Activated CD8-positive, alpha-beta memory T cell treated with anti-CD3 and anti-CD28 coated beads, Interleukin-2, amount 10 ng/mL, durations not matched to agents 7 days and 5 days (primary cell): Measurements from ENCODE around the gene CNGB1. TPM values are rescaled to one million over a fixed set of nuclear protein-coding genes. Genes with fewer than 3 reads are reported as not detected.
"Not testable (repeated sequence)": the region's sequence is repeated elsewhere in the genome, so short reads cannot be mapped to it uniquely, and the experiment has no call there.

ENCODE experiments used
- ATAC-seq: fragments of 150-1000 bp; cut with Tn5 transposase; one replicate; pipeline ENCODE4 v1.10.0; 2021; ENCODE audit warnings: moderate library complexity
- CTCF ChIA-PET: fragments of 350-600 bp; sonication (Branson Sonifier 250); formaldehyde crosslinking; loops from one replicate; lab custom pipeline; 2021; ENCODE audit warnings: antibody characterized with exemption; lab: Charles Lee
- DNase-seq: peaks from one replicate; pipeline ENCODE4 v3.0.0-alpha.2; 2020
- H3K27ac Mint-ChIP-seq: one replicate; pipeline ENCODE4 v1.8.0; 2021; ENCODE audit warnings: mild to moderate bottlenecking, mixed read lengths
- H3K27me3 Mint-ChIP-seq: one replicate; pipeline ENCODE4 v1.8.0; 2021; ENCODE audit warnings: mixed read lengths
- H3K36me3 Mint-ChIP-seq: one replicate; pipeline ENCODE4 v1.8.0; 2021; ENCODE audit warnings: mild to moderate bottlenecking, mixed read lengths
- H3K4me1 Mint-ChIP-seq: one replicate; pipeline ENCODE4 v1.8.0; 2021; ENCODE audit warnings: mixed read lengths
- H3K4me3 Mint-ChIP-seq: one replicate; pipeline ENCODE4 v1.8.0; 2021; ENCODE audit warnings: mild to moderate bottlenecking, moderate library complexity, mixed read lengths
- H3K9me3 Mint-ChIP-seq: one replicate; pipeline ENCODE4 v1.8.0; 2022; ENCODE audit warnings: low read depth, mixed read lengths
- total RNA-seq, 2 experiments: library from RNA; stranded (reverse); gene quantifications; one replicate each; pipeline ENCODE4 v1.2.3, GENCODE V29; 2021

CNGB1 gene
- total RNA-seq, 2 experiments from 2014 or later: not detected

- no peak overlapping the region for H3K4me3 Mint-ChIP-seq
- DNase-seq: no peak
- H3K4me1 Mint-ChIP-seq: no peaks in the 10 kb centered on the region
- H3K27ac Mint-ChIP-seq: no peak overlapping the region
- no peaks in the 10 kb centered on the region for H3K36me3 Mint-ChIP-seq
- CTCF ChIA-PET: no interaction called here
- H3K27me3 Mint-ChIP-seq: peaks cover 63% of the 10 kb centered on the region
- H3K9me3 Mint-ChIP-seq: no peaks in the 10 kb centered on the region
- ATAC-seq: no peak
Observed at GRCh38 chr16:57884655-57885133, 86.2 kb downstream of the CNGB1 start.

- Mint-ChIP-seq H3K4me1 (no peaks in the 10 kb centered on the region), H3K27ac (no peak overlapping the region), H3K4me3 (no peak overlapping the region), H3K9me3 (no peaks in the 10 kb centered on the region), H3K36me3 (no peaks in the 10 kb centered on the region), H3K27me3 (peaks cover 59% of the 10 kb centered on the region)
- no peak for DNase-seq
- ATAC-seq: no peak
- CTCF ChIA-PET: no interaction called here
Observed at GRCh38 chr16:57883953-57884654, 86.8 kb downstream of the CNGB1 start.

GRCh38 chr16:57883480-57883879 is 87.4 kb downstream of the CNGB1 start:
- CTCF ChIA-PET: interaction anchor here (1.2 kb wide), 1 partner anchor 127 kb away, joined by 3 read pairs; no protein-coding TSS in a partner anchor
- Mint-ChIP-seq H3K4me3 (no peak overlapping the region), H3K27ac (no peak overlapping the region), H3K27me3 (peaks cover 65% of the 10 kb centered on the region), H3K9me3 (no peaks in the 10 kb centered on the region), H3K4me1 (no peaks in the 10 kb centered on the region), H3K36me3 (no peaks in the 10 kb centered on the region)
- DNase-seq: no peak
- no peak for ATAC-seq

- ATAC-seq (no peak), DNase-seq (no peak)
- H3K27me3 Mint-ChIP-seq: peaks cover 64% of the 10 kb centered on the region
- H3K9me3 Mint-ChIP-seq: no peaks in the 10 kb centered on the region
- CTCF ChIA-PET: interaction anchor here (1.2 to 1.3 kb wide), 2 partner anchors 16 to 126 kb away, joined by 3 to 5 read pairs; no protein-coding TSS in a partner anchor
- H3K36me3 Mint-ChIP-seq: no peaks in the 10 kb centered on the region
- no peak overlapping the region for H3K4me3 Mint-ChIP-seq
- H3K4me1 Mint-ChIP-seq: no peaks in the 10 kb centered on the region
- no peak overlapping the region for H3K27ac Mint-ChIP-seq
Observed at GRCh38 chr16:57882792-57883191, 88.1 kb downstream of the CNGB1 start.

- H3K4me3 Mint-ChIP-seq: no peak overlapping the region
- DNase-seq (no peak), ATAC-seq (no peak)
- no peaks in the 10 kb centered on the region for H3K4me1 Mint-ChIP-seq
- H3K27me3 Mint-ChIP-seq: peaks cover 61% of the 10 kb centered on the region
- CTCF ChIA-PET: interaction anchor here (0.9 to 1.3 kb wide), 2 partner anchors 16 to 47 kb away, joined by 3 to 5 read pairs; no protein-coding TSS in a partner anchor
- H3K9me3 Mint-ChIP-seq: no peaks in the 10 kb centered on the region
- no peaks in the 10 kb centered on the region for H3K36me3 Mint-ChIP-seq
- no peak overlapping the region for H3K27ac Mint-ChIP-seq
Observed at GRCh38 chr16:57882206-57882605, 88.7 kb downstream of the CNGB1 start.

- Mint-ChIP-seq H3K9me3 (no peaks in the 10 kb centered on the region), H3K4me3 (no peak overlapping the region), H3K36me3 (no peaks in the 10 kb centered on the region), H3K27me3 (peaks cover 43% of the 10 kb centered on the region), H3K27ac (no peak overlapping the region), H3K4me1 (peaks cover 3% of the 10 kb centered on the region)
- CTCF ChIA-PET: no interaction called here
- DNase-seq: no peak
- no peak for ATAC-seq
Observed at GRCh38 chr16:57878586-57878985, 92.3 kb downstream of the CNGB1 start.

- CTCF ChIA-PET: interaction anchor here (0.6 kb wide), 2 partner anchors 26 to 126 kb away, joined by 3 read pairs; no protein-coding TSS in a partner anchor
Observed at GRCh38 chr16:57876210-57876609, 94.7 kb downstream of the CNGB1 start.

GRCh38 chr16:57875347-57875746 is 95.6 kb downstream of the CNGB1 start:
- Mint-ChIP-seq H3K4me3 (no peak overlapping the region), H3K27ac (no peak overlapping the region), H3K36me3 (no peaks in the 10 kb centered on the region), H3K4me1 (peaks cover 11% of the 10 kb centered on the region), H3K27me3 (peaks cover 37% of the 10 kb centered on the region), H3K9me3 (no peaks in the 10 kb centered on the region)
- DNase-seq: no peak
- CTCF ChIA-PET: no interaction called here
- ATAC-seq: no peak

More at GRCh38 chr16:57876210-57876609, 94.7 kb downstream of the CNGB1 start:
- H3K4me1 Mint-ChIP-seq: peaks cover 9% of the 10 kb centered on the region
- H3K36me3 Mint-ChIP-seq: no peaks in the 10 kb centered on the region
- H3K9me3 Mint-ChIP-seq: no peaks in the 10 kb centered on the region
- DNase-seq (no peak), ATAC-seq (no peak)
- H3K4me3 Mint-ChIP-seq: no peak overlapping the region
- H3K27me3 Mint-ChIP-seq: peaks cover 34% of the 10 kb centered on the region
- no peak overlapping the region for H3K27ac Mint-ChIP-seq

- H3K36me3 Mint-ChIP-seq: no peaks in the 10 kb centered on the region
- DNase-seq (no peak), ATAC-seq (no peak)
- H3K4me3 Mint-ChIP-seq: no peak overlapping the region
- no peaks in the 10 kb centered on the region for H3K9me3 Mint-ChIP-seq
- CTCF ChIA-PET: no interaction called here
- H3K27ac Mint-ChIP-seq: no peak overlapping the region
- peaks cover 11% of the 10 kb centered on the region for H3K4me1 Mint-ChIP-seq
- H3K27me3 Mint-ChIP-seq: peaks cover 27% of the 10 kb centered on the region
Observed at GRCh38 chr16:57873218-57873617, 97.7 kb downstream of the CNGB1 start.

- H3K9me3 Mint-ChIP-seq, H3K4me3 Mint-ChIP-seq, DNase-seq, H3K36me3 Mint-ChIP-seq, ATAC-seq, CTCF ChIA-PET, H3K27ac Mint-ChIP-seq: not testable (repeated sequence)
- peaks cover 26% of the 10 kb centered on the region for H3K27me3 Mint-ChIP-seq
- H3K4me1 Mint-ChIP-seq: peaks cover 11% of the 10 kb centered on the region
Observed at GRCh38 chr16:57872764-57873163, 98.2 kb downstream of the CNGB1 start.

GRCh38 chr16:57871456-57871855 is 99.5 kb downstream of the CNGB1 start:
- H3K27me3 Mint-ChIP-seq: peaks cover 28% of the 10 kb centered on the region
- CTCF ChIA-PET: interaction anchor here (0.9 kb wide), 1 partner anchor 10 kb away, joined by 3 read pairs; no protein-coding TSS in a partner anchor
- no peaks in the 10 kb centered on the region for H3K9me3 Mint-ChIP-seq
- H3K4me3 Mint-ChIP-seq: no peak overlapping the region
- ATAC-seq (peak; percentile 30), DNase-seq (no peak)
- peaks cover 11% of the 10 kb centered on the region for H3K4me1 Mint-ChIP-seq
- H3K36me3 Mint-ChIP-seq: no peaks in the 10 kb centered on the region
- no peak overlapping the region for H3K27ac Mint-ChIP-seq

GRCh38 chr16:57870753-57871454 is 100.0 kb downstream of the CNGB1 start:
- ATAC-seq: no peak
- H3K4me1 Mint-ChIP-seq: peaks cover 7% of the 10 kb centered on the region
- CTCF ChIA-PET: interaction anchor here (0.9 kb wide), 1 partner anchor 9 kb away, joined by 3 read pairs; no protein-coding TSS in a partner anchor
- H3K36me3 Mint-ChIP-seq: no peaks in the 10 kb centered on the region
- no peak overlapping the region for H3K27ac Mint-ChIP-seq
- DNase-seq: no peak
- no peak overlapping the region for H3K4me3 Mint-ChIP-seq
- no peaks in the 10 kb centered on the region for H3K9me3 Mint-ChIP-seq
- peaks cover 24% of the 10 kb centered on the region for H3K27me3 Mint-ChIP-seq

GRCh38 chr16:57868913-57869520 is 101.9 kb downstream of the CNGB1 start:
- no peak for DNase-seq
- Mint-ChIP-seq H3K36me3 (no peaks in the 10 kb centered on the region), H3K9me3 (no peaks in the 10 kb centered on the region), H3K27ac (no peak overlapping the region), H3K4me3 (no peak overlapping the region), H3K27me3 (peaks cover 24% of the 10 kb centered on the region), H3K4me1 (peaks cover 7% of the 10 kb centered on the region)
- ATAC-seq: no peak
- CTCF ChIA-PET: interaction anchor here (0.7 kb wide), 1 partner anchor 21 kb away, joined by 3 read pairs; no protein-coding TSS in a partner anchor
